Spleen (tissue), 7 donors: ENCODE results near the gene ANKRD29.

Experiments
- POLR2A ChIP-seq, 3 donors: fragments of 450-650 bp; IDR thresholded peaks; one replicate each; pipeline ENCODE4 v1.5.1; 2017; ENCODE audit warnings: antibody characterized with exemption in 3 of 3, mild to moderate bottlenecking in 1 of 3
- POLR2AphosphoS5 ChIP-seq, 3 donors: sonication (generic); formaldehyde crosslinking; IDR thresholded peaks; one replicate each; pipeline ENCODE4 v1.5.1; 2017; ENCODE audit warnings: antibody characterized with exemption in 3 of 3
- TF ChIP-seq, protein P1 (sequence below), 11 experiments: fragments of 200-600 bp in 7 of 11; fragments of 450-650 bp in 4 of 11; sonication (generic) in 4 of 11; IDR thresholded peaks in 8 of 11; conservative IDR thresholded peaks in 3 of 11; 1 replicate in 7 of 11; 2 replicates in 4 of 11; pipeline versions ENCODE4 v1.4.0 to v1.8.0; 2016 to 2021; ENCODE audit warnings: antibody characterized with exemption in 11 of 11, inconsistent platforms in 4 of 11, mild to moderate bottlenecking in 1 of 11
- donor health status: DM: no; HTN: no; CAD: no; lungs with moderate emphysema.
- donor health status: DM: no; HTN: no; CAD: no.
- donor health status: DM: no; HTN: no; CAD: no.

DNA sequence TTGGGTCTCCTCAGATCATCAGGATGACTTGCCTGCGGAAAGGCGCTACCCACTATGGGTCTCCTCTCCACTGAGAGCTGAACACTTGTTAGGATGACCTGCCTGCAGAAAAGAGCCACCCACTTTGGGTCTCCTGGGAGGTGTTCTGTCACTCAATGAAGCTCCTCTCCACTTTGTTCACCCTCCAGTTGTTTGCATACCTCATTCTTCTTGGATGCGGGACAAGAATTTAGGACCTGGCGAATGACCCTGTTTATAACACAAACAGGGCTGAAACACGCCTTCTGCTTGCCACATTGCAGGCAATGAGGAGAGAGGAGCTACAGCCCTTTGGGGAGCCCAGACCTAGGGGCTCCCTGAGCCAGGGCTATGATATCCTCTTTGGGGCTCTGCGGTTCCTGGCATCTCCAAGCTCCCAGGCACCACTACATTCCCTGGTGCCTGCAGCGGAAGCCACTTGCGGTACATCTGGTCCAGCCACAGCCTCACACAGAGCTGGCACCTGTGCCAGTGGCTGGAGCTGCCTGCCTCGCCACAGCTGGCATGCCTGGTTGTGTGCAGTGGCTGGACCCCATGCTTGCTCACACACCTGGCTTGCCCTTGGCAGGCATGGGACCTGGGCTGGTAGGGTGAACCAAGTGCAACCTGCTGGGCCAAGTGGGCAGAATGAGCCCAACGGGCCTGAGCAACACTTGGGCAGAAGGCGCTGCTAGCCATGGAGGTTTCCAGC, 20.6 kb downstream of the ANKRD29 start:
- TF ChIP-seq, protein P1, sequence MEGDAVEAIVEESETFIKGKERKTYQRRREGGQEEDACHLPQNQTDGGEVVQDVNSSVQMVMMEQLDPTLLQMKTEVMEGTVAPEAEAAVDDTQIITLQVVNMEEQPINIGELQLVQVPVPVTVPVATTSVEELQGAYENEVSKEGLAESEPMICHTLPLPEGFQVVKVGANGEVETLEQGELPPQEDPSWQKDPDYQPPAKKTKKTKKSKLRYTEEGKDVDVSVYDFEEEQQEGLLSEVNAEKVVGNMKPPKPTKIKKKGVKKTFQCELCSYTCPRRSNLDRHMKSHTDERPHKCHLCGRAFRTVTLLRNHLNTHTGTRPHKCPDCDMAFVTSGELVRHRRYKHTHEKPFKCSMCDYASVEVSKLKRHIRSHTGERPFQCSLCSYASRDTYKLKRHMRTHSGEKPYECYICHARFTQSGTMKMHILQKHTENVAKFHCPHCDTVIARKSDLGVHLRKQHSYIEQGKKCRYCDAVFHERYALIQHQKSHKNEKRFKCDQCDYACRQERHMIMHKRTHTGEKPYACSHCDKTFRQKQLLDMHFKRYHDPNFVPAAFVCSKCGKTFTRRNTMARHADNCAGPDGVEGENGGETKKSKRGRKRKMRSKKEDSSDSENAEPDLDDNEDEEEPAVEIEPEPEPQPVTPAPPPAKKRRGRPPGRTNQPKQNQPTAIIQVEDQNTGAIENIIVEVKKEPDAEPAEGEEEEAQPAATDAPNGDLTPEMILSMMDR (IDR thresholded peaks at IDR 0.05 in 8 of 11, conservative IDR thresholded peaks at IDR 0.05 in 3 of 11), result no peak
- TF ChIP-seq POLR2A (IDR thresholded peaks at IDR 0.05) (no peak), POLR2AphosphoS5 (IDR thresholded peaks at IDR 0.05) (no peak)
